Amygdala (tissue), 56 donors: ENCODE measurements around the gene CTTN.
A peak's percentile ranks its signal among the peaks of the same experiment; 100 is the strongest.

Experiments used
- DNase-seq, 56 donors: peaks; one replicate each; lab custom pipeline; 2025; lab: John Stamatoyannopoulos, UW

The CTTN gene

GRCh38 chr11:70468256-70469195, 70.2 kb downstream of the CTTN start:
- DNase-seq = peak in 1 of 56 donors; percentile 5

GRCh38 chr11:70470127-70470526, 71.8 kb downstream of the CTTN start:
- DNase-seq = peak in 3 of 56 donors; percentile 4 to 11 (median 7)

- DNase-seq = no peak
These were observed 72.9 kb downstream of the CTTN start for GRCh38 chr11:70471254-70471653.

GRCh38 chr11:70472240-70472639, 73.9 kb downstream of the CTTN start:
- DNase-seq = no peak

GRCh38 chr11:70473186-70473872, 75.0 kb downstream of the CTTN start:
- DNase-seq = no peak

DNA sequence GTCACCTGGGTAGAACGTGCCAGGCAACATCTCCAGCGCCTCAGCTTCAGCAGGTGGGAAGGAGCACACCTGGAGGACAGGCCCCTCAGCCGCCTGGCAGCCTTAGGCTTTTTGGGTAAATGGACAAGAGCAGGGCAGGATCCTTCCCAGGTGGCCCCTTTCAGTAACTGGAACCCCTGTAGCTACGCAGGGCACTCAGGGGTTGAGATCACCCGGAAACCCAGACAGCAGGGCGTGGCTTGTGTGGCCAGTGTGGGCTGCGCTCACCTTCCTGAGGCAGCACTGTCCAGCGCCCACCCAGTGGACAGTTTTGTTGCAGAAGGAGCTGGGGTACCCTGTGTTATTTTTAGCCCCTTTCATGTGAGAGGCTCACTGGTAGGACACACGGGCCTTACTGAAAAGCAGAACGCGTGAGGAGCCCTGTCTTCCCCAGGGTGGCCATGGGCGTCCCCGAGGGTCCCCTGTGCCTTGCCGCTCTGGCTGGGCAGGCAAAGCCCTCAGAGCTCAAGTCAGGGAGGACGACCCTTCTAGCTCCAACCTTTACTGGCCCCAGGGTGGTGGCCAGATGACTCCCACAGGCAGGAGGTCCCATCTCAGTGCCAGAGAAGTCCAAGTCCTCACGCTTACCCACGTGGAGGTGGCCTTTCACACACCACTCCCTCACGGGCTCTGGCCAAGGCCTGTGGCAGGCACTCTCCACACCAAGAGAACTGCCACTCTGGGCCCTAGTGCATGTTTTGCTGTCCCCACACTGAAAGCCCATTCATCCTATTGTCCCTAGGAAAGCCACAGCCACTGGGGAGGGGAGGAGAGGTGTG, 75.8 kb downstream of the CTTN start:
- no peak for DNase-seq

DNA sequence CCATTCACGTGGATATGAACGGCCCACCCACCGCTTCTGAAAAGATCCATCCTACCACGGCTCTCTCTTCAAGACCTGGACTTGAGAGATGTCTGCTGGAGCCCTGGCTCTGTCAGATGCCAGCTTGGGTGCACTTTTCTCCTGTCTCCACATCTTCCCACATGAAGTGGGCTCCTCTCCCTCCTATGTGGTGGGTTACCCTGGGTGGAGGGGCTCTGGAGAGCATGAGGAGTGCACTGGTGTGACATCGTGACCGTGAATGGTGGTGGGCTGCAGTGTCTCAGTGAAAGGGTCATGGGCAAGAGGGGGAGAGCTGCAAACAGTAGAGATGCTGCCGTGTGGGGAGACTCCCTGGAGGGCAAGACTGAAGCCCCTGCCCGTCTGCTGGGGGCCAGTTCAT, 76.4 kb downstream of the CTTN start:
- no peak for DNase-seq

DNA sequence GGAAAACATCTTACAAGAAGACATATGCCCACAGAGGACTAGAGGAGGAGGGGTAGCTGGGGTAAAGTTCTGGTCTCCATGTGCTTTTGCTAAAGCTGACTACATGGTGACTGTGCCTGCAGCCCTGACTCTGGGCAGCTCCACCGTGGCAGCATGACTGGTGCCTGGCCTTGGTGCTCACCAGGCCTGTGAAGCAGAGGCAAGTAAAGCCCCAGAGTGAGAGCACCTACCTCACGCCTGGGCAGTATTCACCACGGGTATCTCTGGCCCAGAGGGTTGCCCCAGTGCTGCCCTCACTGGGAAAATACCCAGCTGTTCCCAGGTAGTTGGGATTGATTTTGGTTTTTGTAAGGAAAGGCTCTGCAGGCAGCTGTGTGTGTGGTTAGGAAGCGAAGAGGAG, 78.3 kb downstream of the CTTN start:
- no peak for DNase-seq

DNA sequence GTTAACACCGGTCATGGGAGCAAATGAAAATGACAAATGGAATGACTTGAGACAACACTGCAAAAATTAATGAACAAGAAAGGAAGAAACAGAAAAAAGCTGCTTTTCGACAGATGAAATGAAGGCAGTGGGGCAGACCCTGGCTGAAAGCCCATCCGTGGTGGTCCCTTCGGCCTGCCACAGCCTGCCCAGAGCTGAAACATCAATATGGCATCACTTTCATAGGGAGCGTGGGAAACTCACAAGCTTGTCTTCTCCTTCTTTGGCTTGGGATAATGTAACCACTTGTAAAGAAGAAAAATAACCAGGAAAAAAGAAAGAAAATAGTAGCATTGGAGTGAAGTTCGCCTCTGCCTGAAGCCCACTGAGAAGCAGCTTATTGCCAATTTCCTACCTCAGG, 78.8 kb downstream of the CTTN start:
- DNase-seq = no peak

DNA sequence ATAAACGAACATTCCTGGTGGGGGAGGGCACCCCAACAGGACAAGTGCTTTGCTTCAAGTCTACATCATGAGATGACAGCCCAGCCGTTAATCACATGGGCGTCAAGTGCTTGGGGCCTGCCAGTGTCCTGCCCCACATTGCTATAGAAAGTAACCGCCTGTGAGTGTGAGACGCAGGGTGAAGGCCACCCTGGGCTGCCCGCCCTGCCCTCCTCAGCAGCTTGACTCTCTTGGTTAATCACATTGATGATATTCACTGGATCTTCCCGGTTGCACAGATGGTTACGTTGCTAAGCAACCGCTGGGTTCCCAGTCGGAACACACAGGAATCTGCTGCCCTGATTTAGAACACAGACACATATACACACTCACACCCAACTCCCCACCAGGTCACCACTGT, 79.3 kb downstream of the CTTN start:
- DNase-seq = peak in 30 of 56 donors; percentile 8 to 69 (median 35)

GRCh38 chr11:70478166-70478890, 80.0 kb downstream of the CTTN start:
- DNase-seq = peak in 3 of 56 donors; percentile 8 to 16 (median 13)

GRCh38 chr11:70480711-70481110, 82.4 kb downstream of the CTTN start:
- no peak for DNase-seq

GRCh38 chr11:70481625-70482528, 83.5 kb downstream of the CTTN start:
- no peak for DNase-seq

DNA sequence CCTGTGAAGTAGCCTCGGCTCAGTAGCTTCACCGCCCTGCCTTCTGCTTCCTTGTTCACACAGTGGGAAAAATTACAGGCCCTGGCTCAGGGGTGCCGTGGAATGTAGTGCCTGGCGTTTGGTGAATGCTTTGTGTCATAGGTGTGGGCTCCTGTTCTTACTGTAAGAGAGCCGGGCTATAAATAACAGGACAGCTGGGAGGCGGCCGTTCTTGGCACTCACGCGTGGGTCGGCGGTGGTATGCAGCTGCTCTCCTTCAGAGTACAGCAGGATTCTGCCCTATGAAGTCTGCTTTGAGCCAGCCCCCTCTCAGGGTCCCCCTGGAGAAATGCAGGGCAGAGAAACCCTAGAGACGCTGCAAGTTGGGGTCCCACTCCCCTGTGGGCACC, 84.2 kb downstream of the CTTN start:
- peak in 8 of 56 donors; percentile 11 to 42 (median 29) for DNase-seq

GRCh38 chr11:70483077-70483861, 84.9 kb downstream of the CTTN start:
- peak in 7 of 56 donors; percentile 13 to 42 (median 23) for DNase-seq

GRCh38 chr11:70483917-70484316, 85.6 kb downstream of the CTTN start:
- no peak for DNase-seq

- DNase-seq = no peak
These were observed 87.1 kb downstream of the CTTN start for GRCh38 chr11:70485326-70486025.

DNA sequence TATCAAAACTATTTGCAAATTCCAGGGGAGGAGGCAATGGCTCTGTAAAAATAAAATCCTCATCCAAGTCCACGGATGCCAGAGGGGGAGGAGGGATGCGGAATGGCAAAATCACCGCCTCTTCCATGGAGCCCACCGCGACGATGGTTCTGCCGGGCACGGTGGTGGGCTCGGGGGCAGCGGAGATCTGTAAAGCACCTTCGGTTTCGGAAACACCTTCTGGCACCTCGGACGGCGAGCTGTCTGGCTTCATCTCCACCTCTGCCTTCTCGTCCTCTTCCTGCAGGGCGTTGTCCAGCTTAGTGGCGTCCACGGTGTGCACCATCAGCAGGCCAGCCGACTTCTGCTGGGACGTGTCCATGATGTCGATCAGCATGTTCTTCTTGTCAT, 87.7 kb downstream of the CTTN start:
- DNase-seq = no peak
